Brain microvascular endothelial cell (primary cell): ENCODE data around the gene FUT2.
A peak's percentile ranks its signal among the peaks of the same experiment; 100 is the strongest.
"Not testable (repeated sequence)": the region's sequence is repeated elsewhere in the genome, so short reads cannot be mapped to it uniquely, and the experiment has no call there.

Experiments
- DNase-seq: peaks from one replicate; pipeline ENCODE4 v3.0.0-alpha.2; 2020
- H3K27ac ChIP-seq: fragments of 250-450 bp; sonication (Bioruptor Pico); 2 replicates; pipeline ENCODE4 v1.5.1; 2020; ENCODE audit warnings: mild to moderate bottlenecking, moderate library complexity
- H3K27me3 ChIP-seq: fragments of 250-450 bp; sonication (Bioruptor Pico); replicated peaks from 2 replicates; pipeline ENCODE4 v1.5.1; 2020; ENCODE audit warnings: mild to moderate bottlenecking
- H3K36me3 ChIP-seq: fragments of 250-450 bp; sonication (Bioruptor Pico); replicated peaks from 2 replicates; pipeline ENCODE4 v1.5.1; 2020; ENCODE audit warnings: mild to moderate bottlenecking
- H3K4me3 ChIP-seq: 2 replicates; pipeline ENCODE4 v1.5.1; 2011; ENCODE audit warnings: low read depth, mild to moderate bottlenecking, control low read depth, low read length, moderate library complexity
- CTCF ChIP-seq: IDR thresholded peaks from 2 replicates; pipeline ENCODE4 v1.5.1; 2011; ENCODE audit warnings: low read depth, mild to moderate bottlenecking, moderate library complexity, low read length, control low read depth, inconsistent platforms; ENCODE audit errors: missing control alignments
- in situ Hi-C: cut with HindIII; loops from 2 replicates; pipeline ENCODE4 v1.10.0; 2017; ENCODE audit warnings: low sequenced_read_pairs, low pct_ligation_motif_present

FUT2 gene

GRCh38 chr19:48651683-48652048, 44.1 kb upstream of the FUT2 start:
- no peak for DNase-seq
- in situ Hi-C loops: no loop called here
- no peak for TF ChIP-seq CTCF
- H3K27ac ChIP-seq: no peak overlapping the region
- no peaks in the 10 kb centered on the region for H3K27me3 ChIP-seq
- no peak overlapping the region for H3K4me3 ChIP-seq
- no peaks in the 10 kb centered on the region for H3K36me3 ChIP-seq

DNA sequence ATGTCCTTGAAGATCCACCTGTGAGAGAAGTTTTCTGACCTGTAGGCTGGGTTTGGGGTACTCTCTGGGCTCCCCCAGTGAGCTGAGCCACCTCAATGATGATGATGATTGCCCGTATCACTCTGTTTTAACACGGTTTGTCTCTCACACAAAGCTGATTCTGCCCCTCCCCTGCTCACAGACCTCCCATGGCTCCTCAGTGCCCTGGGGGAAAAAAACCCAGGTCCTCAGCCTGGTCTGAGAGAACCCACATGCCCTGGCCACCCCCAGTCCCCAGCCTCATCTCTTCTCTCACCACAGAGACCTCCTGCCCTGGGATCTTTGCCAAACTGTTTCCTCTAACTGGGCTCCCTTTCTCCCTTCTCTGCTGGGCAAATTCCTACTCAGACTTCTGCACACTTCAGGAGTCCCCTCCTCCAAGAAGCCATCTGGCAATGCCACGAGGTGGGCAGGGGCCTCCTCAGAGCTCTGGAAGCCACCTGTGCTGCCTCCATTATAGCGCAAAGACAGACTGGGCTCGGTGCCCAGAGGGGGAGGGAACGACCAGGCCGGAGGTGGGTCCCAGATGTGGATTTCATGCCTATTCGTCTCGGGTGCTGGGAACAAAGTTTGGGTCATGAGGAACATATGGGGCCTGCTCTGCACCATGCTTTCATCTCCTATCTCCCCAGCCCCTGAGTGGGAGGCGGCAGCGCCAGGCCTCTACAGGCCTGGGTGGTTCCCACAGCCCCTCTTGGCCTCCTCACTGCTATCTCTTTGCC, 41.3 kb upstream of the FUT2 start:
- no peaks in the 10 kb centered on the region for H3K36me3 ChIP-seq
- in situ Hi-C loops: no loop called here
- no peaks in the 10 kb centered on the region for H3K27me3 ChIP-seq
- H3K27ac ChIP-seq: no peak overlapping the region
- no peak for TF ChIP-seq CTCF
- H3K4me3 ChIP-seq: no peak overlapping the region
- DNase-seq: no peak

DNA sequence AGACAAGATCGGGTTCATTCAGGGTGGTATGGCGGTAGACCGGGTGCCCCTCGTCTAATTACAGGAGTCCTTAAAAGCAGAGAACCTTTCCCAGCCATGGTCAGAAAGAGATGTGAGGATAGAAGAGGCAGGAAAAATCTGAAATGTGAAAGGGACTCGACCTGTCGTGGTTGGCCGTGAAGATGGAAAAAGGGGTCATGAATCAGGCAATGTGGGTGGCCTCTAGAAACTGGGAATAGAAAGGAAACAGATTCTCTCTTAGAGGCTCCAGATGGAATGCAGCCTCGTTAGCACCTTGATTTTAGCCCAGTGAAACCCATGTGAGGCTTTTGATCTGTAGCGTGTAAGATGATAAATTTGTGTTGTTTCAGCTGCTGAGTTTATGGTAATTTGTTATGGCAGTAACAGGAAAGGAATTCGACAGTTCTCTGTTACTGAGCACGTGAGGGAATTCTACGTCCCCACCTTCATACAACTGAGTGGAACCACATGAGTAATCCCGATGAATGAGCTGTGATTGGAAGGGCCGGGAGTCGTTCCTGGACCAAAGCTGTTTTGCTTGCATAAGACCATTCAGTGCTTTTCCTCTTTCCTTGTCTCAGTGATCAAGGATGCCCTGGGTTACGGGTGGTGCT, 38.8 kb upstream of the FUT2 start:
- no peak overlapping the region for H3K27ac ChIP-seq
- in situ Hi-C loops: no loop called here
- TF ChIP-seq CTCF: no peak
- H3K27me3 ChIP-seq: no peaks in the 10 kb centered on the region
- H3K36me3 ChIP-seq: no peaks in the 10 kb centered on the region
- H3K4me3 ChIP-seq: no peak overlapping the region
- DNase-seq: peak; percentile 74

GRCh38 chr19:48657828-48658227, 37.9 kb upstream of the FUT2 start:
- H3K27me3 ChIP-seq, in situ Hi-C loops, H3K27ac ChIP-seq, H3K36me3 ChIP-seq, DNase-seq, H3K4me3 ChIP-seq: not testable (repeated sequence)

- H3K4me3 ChIP-seq: no peak overlapping the region
- DNase-seq: no peak
- H3K36me3 ChIP-seq: no peaks in the 10 kb centered on the region
- in situ Hi-C loops: no loop called here
- no peaks in the 10 kb centered on the region for H3K27me3 ChIP-seq
- TF ChIP-seq CTCF: no peak
- H3K27ac ChIP-seq: no peak overlapping the region
Observed at GRCh38 chr19:48658483-48658882, 37.3 kb upstream of the FUT2 start.

GRCh38 chr19:48659768-48660167, 36.0 kb upstream of the FUT2 start:
- Histone ChIP-seq H3K36me3 (no peaks in the 10 kb centered on the region), H3K27me3 (no peaks in the 10 kb centered on the region), H3K4me3 (no peak overlapping the region), H3K27ac (no peak overlapping the region)
- DNase-seq: no peak
- in situ Hi-C loops: no loop called here
- no peak for TF ChIP-seq CTCF
